HG03280 (cell line): ENCODE results near the gene MPPED2.

Experiments used
- ATAC-seq: cut with Tn5 transposase; IDR thresholded peaks from one replicate; pipeline ENCODE4 v1.9.1; 2021; ENCODE audit warnings: mild to moderate bottlenecking, moderate library complexity; ENCODE audit not compliant: unreplicated experiment

MPPED2 gene, protein sequence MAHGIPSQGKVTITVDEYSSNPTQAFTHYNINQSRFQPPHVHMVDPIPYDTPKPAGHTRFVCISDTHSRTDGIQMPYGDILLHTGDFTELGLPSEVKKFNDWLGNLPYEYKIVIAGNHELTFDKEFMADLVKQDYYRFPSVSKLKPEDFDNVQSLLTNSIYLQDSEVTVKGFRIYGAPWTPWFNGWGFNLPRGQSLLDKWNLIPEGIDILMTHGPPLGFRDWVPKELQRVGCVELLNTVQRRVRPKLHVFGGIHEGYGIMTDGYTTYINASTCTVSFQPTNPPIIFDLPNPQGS

DNA sequence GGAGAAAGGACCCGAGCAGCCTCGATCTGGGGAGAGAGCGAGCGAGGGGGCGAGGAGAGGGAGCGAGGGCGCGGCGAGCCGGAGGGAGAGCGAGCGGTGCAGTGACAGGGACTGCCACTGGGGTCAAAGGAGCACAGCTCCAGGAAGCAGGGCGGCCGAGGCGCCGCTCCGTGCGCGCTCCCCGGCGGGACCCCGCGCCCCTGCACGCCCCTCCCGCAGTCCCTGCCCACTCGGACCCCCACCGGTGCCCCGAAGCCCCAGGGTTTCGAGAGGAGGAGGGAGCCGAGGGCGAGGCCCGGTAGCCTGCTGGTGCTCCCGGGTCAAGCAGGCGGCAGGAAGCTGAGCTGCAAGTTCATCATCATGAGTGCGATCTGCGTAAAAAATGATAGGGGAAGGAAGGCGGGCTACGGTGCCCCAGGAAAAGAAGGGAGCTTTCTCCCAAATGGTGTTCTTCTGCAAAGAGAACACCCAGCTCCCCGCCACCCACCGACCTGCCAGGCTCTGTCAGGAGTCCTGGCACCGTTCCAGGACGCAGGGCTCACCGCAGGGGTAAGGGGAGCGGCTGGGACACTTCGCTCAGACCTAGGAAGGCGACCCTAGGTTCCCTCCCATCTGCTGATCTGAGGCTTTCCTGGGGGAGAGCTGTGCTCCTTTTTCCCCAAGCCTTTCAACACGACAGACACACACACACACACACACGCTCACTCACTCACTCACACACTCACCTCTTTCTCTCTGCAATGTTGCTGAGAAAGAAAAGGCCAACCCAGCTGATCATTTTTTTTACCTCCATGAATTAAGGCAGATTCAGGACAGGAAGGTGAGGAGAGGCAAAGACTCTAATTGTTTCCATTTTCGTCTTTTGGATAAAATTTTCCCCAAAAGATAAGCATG lies at the start of gene MPPED2:
Gene MPPED2 (minus strand): TSS at position 103 of the 894 bp plus-strand sequence. CDS start 5,980 bp downstream, outside the sequence.
- ATAC-seq = peak; percentile 88

DNA sequence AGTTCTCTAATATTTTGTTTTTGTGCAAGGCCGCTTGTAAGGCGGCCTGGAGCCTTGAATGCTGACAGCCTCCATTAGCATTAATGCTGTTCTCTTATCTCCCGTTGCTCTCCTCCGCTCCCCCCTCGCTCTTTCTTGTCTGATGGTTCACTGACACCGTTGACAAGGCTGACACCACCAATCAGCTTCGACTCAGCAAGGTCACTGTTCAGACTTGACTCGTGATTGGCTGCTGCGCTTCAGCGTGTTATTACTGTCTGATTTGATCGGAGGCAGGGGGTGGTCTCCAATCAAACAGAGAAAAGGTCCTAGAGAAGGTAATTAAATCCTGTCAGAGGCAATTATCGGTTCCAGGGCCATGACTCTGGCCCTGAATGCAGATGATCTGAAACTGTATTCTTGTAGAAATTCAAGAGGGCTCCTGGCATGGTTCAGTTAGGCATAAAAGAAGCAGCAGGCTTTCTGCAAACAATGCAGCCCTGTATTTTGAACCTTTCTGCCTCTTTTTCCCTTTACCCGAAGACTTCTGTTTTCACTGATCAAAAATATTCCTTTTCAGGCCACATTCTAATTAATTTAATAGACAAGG lies 49.3 kb upstream of the MPPED2 start:
- ATAC-seq = no peak

DNA sequence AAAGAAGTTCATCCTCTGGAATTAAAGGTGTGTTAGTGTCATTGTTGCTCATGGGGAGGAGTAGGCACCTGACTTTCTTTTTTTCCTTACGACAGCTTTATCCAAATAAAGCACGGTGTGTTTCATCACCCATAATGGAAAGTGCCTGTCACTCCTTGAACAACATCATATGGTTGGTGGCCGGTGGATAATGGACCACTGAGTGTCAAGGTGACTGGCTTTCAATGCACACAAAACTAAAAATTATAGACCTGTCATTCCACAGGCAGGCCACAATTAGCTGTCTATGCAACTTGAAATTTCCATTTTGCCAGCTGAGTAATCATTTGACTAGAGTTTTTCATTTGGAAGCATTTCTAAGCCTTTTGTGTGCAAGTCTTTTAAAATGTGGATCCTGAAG lies 45.0 kb upstream of the MPPED2 start:
- no peak for ATAC-seq

DNA sequence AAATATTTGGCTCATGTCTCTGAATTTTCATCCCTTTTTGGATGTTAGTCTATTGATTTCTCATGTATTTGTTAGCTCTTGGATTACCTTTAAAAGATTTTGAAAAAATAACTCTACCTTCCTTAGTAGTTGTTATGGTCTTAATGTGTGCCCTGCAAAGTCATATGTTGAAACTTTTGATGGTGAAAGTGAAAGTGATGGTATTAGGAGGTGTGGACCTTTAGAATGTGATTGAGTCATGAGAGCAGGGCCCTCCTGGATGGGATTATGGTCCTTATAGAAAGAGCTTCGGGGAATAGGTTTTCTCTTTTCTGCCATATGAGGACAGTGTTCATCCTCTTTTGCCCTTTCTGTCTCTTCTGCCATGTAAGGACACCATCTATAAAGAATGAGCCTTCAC lies 33.6 kb upstream of the MPPED2 start:
- ATAC-seq = no peak

DNA sequence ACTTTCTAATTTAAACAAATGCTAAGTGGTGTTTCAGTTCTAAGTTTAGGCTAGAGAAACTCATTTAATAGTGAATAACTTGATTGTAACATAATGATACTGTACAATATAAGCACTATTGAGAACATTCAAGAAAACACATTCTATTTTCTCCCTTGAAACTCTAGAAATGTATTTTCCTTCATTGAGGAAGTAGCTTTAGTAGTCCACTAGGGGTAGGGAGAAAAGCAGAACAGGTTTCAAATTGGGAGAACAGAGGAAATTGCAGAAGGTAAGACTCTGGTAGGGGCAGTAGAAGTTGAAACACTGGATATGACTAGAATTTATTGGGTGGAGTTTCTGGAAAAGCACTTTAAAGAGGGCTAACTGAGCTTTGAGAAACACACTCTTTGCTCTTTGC lies 31.6 kb upstream of the MPPED2 start:
- ATAC-seq = no peak

DNA sequence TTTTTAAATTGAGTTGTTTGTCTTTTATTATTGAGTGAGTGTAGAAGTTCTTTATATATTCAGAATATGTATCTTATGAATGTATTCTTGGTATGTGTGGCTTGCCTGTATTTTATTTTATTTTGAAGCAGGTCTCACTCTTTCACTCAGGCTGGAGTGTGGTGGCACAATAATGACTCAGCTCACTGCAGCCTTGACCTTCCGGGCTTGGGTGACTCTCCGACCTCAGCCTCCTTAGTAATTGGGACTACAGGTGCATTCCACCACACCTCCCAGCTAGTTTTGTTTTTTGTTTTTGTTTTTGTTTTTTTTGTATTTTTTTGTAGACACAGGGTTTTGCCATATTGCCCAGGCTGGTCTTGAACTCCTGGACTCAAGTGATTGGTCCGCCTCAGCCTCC lies 24.5 kb upstream of the MPPED2 start:
- no peak for ATAC-seq

DNA sequence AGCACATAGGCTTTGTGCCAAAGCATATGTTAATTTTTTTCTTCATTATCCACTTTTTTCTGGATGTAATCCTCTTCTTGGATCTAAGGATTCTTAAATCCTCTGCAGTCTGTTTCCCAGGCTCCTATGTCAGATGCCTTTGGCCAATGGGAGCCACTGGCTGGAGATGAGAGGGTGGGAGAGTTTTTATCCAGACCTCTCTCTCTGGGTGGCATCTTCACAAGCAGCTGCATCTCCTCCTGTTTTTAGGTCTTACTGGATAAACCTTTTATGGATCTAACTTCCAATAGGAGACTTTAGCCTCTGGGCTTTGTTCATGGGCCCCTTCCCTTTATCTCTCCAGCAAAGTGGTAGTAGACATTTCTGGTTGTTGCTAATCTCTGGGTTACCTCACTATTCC lies 22.4 kb upstream of the MPPED2 start:
- no peak for ATAC-seq

DNA sequence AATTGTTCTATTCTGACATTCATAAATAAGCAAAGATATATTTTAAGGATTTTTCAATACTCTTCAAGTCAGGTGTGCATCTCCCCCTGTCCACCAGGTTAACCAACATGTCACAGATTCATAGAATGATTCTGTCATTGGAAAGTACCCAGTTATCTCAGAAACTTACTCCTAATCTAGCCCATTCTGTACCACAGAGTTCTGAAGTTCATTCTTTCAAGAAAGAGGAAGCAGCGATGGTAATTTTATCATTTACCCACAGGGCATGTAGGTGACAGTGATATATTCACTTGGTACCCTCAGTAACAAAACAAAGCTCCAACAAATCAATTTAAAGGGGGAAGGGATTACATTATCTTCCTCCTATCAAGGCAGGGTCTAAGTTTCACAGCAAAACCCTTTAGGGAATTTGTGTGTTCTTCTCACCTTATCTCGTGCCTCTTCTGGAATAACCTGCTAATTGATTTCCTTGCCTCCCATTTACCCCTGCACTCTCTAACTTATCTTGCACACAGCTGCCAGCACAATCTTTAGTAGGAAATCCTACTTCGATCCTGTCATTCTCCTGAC lies 19.0 kb upstream of the MPPED2 start:
- no peak for ATAC-seq

DNA sequence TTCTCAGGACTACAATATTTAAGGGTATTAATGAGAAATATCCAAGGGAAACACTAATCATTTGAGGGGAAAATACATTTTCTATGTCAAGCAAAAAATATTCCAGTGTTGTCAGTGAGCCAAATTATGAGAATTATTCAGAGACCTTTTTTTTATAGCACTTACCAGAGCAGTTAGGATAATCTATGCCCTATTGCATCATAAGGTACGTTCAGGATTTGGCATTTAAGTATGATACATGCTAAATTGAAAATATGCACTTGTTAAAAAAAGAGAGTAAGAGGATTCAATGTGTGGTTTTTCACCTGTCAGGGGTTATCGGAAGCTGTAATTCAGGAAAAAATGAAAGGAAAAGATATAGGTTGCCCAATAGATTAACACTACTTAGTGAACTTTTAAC lies 17.2 kb upstream of the MPPED2 start:
- no peak for ATAC-seq

DNA sequence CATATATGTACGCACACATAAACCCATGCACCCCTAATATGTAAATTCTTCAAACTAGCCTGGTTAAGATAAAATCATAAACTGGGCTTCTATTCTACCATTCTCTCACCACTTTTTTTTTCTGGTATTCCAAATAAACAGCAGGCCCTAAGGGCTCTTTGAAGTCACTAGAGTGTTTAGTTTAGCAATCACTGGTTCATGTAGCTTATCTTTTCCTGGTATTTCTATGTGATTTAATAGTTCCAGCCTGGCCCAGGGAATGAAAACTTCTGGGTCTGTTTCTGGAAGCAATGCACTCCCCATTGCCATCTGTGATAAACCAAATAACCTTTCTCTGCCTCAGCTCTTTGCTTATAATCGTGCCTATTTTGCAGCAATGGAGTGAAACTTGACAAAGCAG lies 10.7 kb upstream of the MPPED2 start:
- no peak for ATAC-seq

DNA sequence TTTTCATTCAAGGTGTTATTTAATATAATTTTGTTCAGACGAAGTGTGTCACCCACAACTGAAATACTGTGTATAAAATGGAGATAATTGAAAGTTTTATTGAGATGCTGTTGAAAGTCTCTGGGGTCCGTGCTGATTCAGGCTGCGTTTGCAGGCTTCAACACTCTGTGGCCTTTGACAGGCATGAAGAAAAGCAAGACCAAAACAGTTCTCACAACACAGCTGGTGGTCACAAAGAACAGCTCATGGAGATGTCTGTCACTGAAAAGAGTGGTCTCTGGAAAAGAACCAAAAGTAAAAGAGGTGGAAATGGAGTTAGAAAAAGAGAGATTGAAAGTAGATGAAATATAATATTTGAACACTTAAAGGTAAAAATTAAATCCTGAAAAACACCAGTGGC lies 9.8 kb upstream of the MPPED2 start:
- ATAC-seq = no peak

DNA sequence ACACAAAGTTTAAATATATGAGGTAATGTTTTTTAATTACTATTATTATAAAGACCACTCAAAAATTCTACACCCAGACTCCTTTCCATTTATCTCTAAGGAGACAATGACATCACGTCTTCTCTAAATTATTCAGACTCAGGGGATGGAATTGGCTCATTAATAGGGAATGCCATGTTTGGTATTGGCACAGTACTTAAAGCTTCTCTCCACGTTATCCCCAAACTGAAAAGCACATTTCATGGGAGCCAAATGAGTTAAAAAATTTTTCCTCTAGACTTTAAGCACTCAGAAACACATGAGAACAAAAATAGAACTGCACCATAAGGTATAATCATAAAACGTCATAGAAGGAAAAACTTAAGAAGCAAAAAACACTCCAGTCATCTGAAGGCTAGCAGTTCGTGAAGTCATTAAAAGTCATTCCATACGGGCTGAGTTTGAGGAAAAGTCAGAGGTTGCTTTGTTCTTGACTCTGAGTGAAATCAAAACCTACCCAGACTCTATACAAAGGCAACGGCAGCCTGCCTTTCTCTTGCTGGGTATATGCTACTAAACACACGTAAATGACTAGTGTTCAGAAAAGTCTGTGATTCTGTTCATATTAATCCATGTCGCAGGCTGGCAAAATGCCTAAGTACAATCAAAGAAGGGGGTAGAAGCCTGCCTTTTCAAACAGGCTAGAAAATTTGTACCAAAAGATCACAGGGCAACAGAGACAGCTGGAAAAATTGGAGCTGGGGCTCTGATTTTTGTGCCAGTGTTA lies 8.7 kb upstream of the MPPED2 start:
- no peak for ATAC-seq

DNA sequence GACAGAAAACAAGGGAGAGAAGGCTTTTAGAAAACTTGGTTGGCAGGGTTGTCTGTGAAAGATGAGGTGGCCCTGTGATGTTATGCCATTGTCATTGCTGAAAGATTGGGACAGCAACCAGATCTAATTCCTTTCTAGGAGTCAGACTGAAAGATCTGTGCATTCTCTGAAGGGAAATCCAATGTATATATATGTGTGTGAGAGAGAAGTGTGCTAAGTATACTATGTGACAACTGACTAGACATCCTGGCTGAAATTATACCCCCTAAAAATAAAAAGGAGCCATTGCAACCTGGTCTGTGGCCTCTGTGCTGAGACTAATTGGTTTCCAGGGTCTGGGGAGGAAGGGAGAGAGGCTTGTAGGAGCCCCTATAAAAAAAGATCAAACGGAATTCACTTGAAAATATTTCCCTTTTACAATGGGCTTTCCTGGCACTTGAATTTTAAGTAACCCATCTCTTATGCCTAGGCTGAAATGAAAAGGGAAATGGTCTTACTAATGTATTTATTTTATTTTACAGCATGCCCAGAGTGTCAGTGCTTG lies 1.2 kb upstream of the MPPED2 start:
- no peak for ATAC-seq

DNA sequence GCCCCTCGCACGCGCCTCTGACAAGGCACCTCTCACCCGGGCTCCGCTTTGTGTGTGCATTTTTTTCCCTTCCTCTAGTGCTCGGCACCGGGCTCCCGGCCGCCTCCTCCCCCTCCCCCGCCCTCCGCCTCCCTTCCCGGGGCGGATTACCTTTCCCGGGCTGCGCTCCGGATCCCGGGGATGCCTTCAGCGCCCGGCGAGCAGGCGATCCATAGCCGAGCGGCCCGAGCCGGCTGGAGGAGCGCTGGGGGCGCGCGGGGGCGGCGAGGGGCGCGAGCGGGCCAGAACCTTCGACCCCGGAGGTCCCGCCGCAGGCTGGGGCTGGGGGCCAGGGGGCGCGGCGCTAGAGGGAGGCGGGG lies 282 bp downstream of the MPPED2 start:
- peak; percentile 24 for ATAC-seq

DNA sequence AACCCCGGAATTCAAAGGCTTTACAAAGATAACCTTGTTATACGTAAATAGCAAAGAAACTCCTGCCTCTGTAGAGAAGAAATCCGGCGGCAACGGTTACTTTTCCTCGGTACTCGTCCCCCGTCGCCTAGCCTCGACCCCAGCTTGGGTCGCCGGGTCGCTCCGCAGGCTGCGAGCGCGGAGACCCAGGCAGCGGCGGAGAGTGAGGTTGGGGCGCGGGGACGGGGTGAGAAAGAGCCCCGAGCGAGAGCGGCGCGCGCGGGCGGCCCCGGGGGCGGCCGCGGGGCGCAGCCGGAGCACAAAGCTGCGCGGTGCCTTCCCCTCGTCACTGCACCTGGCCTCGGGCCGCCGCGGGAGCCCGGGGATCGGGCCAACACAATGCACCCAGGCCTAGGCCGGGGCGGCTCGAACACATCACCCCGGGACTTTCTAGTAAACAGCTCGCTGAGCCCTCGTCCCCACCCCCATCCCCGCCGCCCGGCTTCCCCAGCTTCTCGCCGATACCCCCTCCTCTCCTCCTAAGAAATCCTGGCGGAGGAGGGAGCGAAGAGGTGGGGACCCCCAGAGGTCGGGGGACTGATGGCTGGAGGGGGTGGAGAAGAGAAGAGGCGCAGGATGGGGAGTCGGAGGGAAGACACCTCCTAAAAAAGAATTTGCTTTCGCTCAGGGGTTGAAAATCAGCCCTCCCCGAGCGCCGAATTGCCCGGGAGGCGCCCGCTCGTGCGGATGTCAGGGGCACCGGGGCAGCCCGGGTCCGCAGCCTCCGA lies 845 bp downstream of the MPPED2 start:
- ATAC-seq = no peak

DNA sequence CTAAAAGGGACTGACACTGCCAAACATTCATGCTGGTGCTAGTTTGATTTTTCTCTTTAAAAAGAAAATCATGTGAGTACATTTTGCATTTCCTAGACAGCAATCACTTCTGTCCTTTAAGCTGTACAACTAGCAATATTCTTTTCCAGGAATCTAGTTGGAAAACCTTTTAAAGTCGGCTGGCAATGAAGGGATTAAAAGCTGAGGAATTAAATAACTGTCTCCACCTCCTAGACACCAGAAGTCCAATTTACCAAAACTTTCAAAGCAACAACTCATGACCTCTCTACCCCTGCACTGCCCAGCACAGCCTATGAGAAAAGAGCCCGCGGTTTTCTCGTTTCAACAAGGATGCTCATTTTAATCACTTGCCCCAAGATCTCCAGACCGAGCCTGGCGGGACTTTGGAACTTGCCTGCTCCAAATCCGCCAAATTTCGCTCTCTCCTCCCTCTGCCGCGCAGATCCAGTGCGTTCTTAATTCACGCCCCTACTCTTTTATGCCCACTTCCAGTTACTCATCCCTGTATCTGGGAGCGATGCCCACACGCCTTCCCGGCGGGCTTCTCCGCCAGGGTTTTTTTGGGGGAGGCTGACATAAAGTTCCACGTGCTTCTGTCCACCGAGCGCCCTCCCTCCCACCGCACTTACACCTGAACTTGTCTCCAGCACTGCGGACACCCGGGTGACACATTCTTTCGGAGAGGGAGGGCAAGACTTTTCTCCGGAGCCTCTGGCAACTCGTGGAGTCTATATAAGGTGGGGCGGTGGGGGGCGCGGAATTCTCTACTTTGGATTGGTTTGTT lies 2.5 kb downstream of the MPPED2 start:
- no peak for ATAC-seq

DNA sequence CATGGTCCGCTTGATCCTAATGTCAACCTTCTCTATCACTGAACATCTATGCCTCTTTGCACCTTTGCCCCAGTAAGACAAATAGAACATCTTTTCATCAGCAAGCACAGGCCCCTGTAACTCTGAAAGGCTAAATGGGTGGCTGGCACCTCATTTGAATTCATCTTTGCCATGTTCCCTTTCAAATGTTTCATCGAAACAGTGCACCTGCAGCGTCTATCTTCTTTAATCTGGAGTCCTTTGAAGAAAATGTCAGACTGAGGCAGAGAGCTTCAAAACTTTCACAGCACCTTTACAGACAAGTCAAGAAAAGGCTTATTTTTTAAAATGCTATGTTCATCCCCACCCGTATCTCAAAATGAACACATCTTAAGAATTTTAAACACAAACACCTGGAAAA lies 3.4 kb downstream of the MPPED2 start:
- ATAC-seq = no peak

DNA sequence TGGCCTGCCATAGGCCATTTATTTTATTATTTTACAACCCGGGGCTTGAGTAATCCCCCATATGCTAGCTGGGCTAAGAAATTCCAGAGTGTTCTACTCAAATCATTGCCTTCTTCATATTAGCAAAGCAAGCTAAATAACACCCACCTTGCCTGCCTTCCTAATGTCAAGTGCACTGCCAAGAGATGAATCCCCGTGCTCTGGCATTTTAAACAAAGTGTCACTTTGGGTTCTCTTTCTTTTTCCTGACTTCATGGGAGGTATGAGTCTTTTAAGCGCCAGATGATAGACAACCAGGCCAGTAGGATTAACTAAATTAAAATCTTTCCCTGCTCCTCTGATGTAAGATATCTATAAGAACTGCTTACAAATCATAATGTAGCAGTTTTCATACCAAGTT lies 4.5 kb downstream of the MPPED2 start:
- ATAC-seq = no peak

DNA sequence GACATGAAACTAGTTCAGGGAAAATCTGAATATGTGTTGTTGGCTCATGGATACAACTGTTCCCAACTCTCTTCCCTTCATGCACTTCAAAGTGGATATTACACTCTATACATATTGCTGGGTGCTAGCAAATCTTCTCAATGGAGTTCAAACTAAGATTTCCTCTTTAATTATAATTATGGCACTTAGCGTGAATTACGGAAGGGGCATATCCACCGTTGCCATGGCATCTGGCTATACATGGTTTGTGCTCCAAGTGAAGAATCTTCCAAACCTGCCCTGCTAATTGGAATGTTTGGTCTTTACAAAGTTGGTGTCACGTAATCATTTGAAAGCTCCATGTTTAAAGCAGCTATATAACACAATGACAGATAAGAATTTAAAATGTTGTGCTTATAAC lies 5.6 kb downstream of the MPPED2 start:
- ATAC-seq = no peak
